SU-DHL-6 (cell line): Measurements from ENCODE around the gene CST6.

Source experiments
- CTCF ChIP-seq: fragments of 200-600 bp; sonication (generic); IDR thresholded peaks from one replicate; pipeline ENCODE4 v1.5.1; 2017; ENCODE audit warnings: antibody characterized with exemption, mild to moderate bottlenecking, low read length, moderate library complexity; ENCODE audit not compliant: insufficient read depth, poor library complexity, severe bottlenecking
- EZH2phosphoT487 ChIP-seq: fragments of 200-600 bp; sonication (generic), shearing (Covaris generic); conservative IDR thresholded peaks from 2 replicates; pipeline ENCODE4 v1.6.1; 2018; ENCODE audit warnings: mild to moderate bottlenecking, antibody characterized with exemption, low read length, moderate library complexity, mixed read lengths

DNA sequence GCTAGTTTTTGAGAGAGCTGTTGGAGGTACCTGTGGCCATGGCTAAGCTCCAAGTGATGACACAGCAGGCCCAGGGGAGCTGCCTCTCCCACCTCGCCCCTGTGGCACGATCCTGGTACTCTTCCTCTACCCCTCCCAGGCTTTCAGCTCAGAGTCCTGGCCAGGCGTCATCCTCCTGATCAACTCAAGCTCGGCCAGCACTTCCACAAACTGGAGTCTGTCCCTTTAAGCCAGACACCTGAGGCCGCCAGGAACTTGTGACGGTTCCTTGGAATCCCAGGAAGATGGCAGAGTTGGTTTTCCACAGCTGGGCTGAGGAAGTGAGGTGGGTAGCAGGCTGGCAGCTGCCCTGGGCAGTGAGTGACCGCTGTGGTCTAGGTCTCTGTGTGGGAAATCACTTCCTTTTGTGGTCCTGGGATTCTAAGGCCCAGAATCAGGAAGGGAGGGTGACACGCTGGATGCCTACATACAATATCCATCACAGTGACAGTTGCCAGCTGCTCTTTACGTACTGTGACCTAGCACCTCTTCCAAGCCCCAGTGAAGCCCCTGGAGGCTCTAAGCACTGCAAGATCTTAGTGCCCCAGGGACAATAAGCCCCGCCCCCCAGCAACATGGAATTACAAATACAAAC, 3.2 kb upstream of the CST6 start:
- TF ChIP-seq CTCF: no peak
- TF ChIP-seq EZH2phosphoT487: no peak
